Lower lobe of right lung (tissue), 2 donors: ENCODE results near the gene CNTNAP4. TPM values are rescaled to one million over a fixed set of nuclear protein-coding genes. Genes with fewer than 3 reads are reported as not detected.

Experiments
- ATAC-seq, 2 donors: fragments of 200-7000 bp; cut with Tn5 transposase; one replicate each; pipeline ENCODE4 v1.9.1; 2020 to 2022; ENCODE audit warnings: mild to moderate bottlenecking in 2 of 2, moderate library complexity in 2 of 2
- DNase-seq: peaks from one replicate; pipeline ENCODE4 v3.0.0-alpha.2; 2020
- H3K27ac ChIP-seq: fragments of 200-600 bp; one replicate; pipeline ENCODE4 v1.8.0; 2022
- H3K27me3 ChIP-seq: fragments of 200-600 bp; one replicate; pipeline ENCODE4 v1.8.0; 2022; ENCODE audit warnings: low read depth
- H3K36me3 ChIP-seq: fragments of 200-600 bp; one replicate; pipeline ENCODE4 v1.8.0; 2022; ENCODE audit warnings: mild to moderate bottlenecking
- H3K4me1 ChIP-seq: fragments of 200-600 bp; one replicate; pipeline ENCODE4 v1.8.0; 2022
- H3K4me3 ChIP-seq: fragments of 200-600 bp; one replicate; pipeline ENCODE4 v1.8.0; 2022; ENCODE audit warnings: mild to moderate bottlenecking
- H3K9me3 ChIP-seq: fragments of 200-600 bp; one replicate; pipeline ENCODE4 v1.8.0; 2022
- intact Hi-C: fragments of 100-400 bp; cut with DNase I; formaldehyde crosslinking; loops from one replicate; pipeline ENCODE4 v1.11.0; 2022
- total RNA-seq: library from RNA; stranded (reverse); fragmentation: NEBNext Ultra II Directional; extraction: Animal tissue kit (Norgen Biotek cat#: 25700); gene quantifications from one replicate; pipeline ENCODE4 v1.2.1, GENCODE V29; 2021
- TF ChIP-seq, protein P1 (sequence below): fragments of 200-600 bp; IDR thresholded peaks from one replicate; pipeline ENCODE4 v1.8.0; 2022; ENCODE audit warnings: antibody characterized with exemption, mild to moderate bottlenecking
- donor health status: DM: no; HTN: yes; CAD: no; lungs with severe emphysema.

Gene CNTNAP4
- total RNA-seq, 1 donor from 2014 or later, result not detected

DNA sequence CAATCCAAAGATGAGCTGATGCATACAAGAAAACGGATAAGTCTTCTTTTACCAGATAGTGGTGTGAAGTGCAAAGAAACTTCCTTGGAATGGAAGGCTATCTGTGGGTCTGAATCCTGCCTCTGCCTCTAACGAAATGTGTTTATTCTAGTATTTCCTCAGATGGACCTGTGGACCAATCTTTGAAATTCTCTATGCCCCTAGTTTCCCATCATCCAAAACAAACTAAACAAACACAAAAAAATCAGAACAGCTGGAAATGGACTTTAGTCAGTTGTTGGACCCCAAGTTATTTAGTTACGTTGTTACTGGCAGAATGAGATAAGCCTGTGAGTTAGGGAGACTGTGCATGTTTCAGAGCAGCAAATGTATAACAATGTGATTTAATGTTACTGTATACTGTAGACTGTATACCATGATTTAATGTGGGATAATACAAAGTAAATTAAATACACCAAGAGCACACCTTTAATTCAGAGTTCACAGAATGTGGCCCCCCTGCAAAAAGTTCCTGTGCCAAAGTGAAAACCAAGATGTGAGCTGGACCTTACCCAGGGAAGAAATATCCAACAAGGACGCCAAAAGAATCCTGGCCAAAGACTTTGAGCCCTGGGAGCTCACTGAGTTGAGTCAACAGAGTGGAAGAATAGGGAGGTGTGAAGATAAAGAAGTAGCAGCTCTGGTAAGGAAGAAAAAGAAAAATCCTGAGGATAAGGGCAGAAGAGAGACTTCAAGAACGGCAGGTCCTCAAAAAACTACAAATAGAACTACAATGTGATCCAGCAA is 255.2 kb downstream of the CNTNAP4 start:
- no peaks in the 10 kb centered on the region for H3K9me3 ChIP-seq
- no peaks in the 10 kb centered on the region for H3K36me3 ChIP-seq
- H3K4me1 ChIP-seq, result no peaks in the 10 kb centered on the region
- TF ChIP-seq, protein P1, sequence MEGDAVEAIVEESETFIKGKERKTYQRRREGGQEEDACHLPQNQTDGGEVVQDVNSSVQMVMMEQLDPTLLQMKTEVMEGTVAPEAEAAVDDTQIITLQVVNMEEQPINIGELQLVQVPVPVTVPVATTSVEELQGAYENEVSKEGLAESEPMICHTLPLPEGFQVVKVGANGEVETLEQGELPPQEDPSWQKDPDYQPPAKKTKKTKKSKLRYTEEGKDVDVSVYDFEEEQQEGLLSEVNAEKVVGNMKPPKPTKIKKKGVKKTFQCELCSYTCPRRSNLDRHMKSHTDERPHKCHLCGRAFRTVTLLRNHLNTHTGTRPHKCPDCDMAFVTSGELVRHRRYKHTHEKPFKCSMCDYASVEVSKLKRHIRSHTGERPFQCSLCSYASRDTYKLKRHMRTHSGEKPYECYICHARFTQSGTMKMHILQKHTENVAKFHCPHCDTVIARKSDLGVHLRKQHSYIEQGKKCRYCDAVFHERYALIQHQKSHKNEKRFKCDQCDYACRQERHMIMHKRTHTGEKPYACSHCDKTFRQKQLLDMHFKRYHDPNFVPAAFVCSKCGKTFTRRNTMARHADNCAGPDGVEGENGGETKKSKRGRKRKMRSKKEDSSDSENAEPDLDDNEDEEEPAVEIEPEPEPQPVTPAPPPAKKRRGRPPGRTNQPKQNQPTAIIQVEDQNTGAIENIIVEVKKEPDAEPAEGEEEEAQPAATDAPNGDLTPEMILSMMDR, result no peak
- DNase-seq (no peak), ATAC-seq (no peak)
- intact Hi-C loops, result no loop called here
- no peaks in the 10 kb centered on the region for H3K27me3 ChIP-seq
- H3K4me3 ChIP-seq, result no peak overlapping the region
- no peak overlapping the region for H3K27ac ChIP-seq

DNA sequence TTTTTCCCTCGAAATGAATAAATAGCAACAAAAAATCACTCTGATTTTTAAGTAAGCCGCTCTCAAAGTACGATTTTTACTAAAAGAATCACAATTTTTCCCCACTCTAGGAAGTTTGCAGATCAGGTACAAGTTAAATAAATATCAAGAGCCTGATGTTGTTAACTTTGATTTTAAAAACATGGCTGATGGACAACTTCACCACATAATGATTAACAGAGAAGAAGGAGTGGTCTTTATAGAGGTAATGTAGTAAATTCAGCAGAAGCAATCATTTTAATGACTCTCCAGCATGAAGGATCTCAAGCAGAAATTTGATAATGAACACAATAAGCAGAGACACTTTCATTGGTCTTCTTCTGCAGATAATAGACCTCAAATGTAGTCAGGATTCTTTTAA is 262.4 kb downstream of the CNTNAP4 start:
- ATAC-seq, result no peak
- Histone ChIP-seq H3K36me3 (no peaks in the 10 kb centered on the region), H3K27me3 (no peaks in the 10 kb centered on the region), H3K9me3 (no peaks in the 10 kb centered on the region), H3K4me3 (no peak overlapping the region), H3K4me1 (no peaks in the 10 kb centered on the region), H3K27ac (no peak overlapping the region)
- intact Hi-C loops, result no loop called here
- DNase-seq, result no peak
- TF ChIP-seq, protein P1, result no peak

DNA sequence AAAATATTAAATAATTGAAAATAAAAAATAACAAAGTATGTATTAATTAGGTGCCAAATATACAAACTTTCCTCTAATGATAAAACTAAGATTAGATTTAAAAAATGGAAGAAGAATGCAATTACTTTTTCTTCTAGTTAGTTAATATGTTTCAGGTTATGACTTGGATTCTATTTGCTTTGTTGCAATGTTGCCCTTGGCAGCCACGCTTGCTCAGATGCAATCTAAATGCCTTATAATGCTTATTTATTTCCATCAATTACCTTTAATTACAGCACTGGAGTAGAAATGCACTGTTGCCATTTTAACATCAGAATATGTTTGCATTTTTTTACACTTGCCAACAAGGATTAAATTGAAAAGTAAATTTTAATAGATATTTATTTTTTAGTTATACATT is 263.9 kb downstream of the CNTNAP4 start:
- H3K36me3 ChIP-seq, result no peaks in the 10 kb centered on the region
- no peaks in the 10 kb centered on the region for H3K9me3 ChIP-seq
- H3K4me3 ChIP-seq, result no peak overlapping the region
- TF ChIP-seq, protein P1, result no peak
- no peaks in the 10 kb centered on the region for H3K27me3 ChIP-seq
- no peak overlapping the region for H3K27ac ChIP-seq
- no peaks in the 10 kb centered on the region for H3K4me1 ChIP-seq
- intact Hi-C loops, result no loop called here
- DNase-seq, result no peak
- ATAC-seq, result no peak

DNA sequence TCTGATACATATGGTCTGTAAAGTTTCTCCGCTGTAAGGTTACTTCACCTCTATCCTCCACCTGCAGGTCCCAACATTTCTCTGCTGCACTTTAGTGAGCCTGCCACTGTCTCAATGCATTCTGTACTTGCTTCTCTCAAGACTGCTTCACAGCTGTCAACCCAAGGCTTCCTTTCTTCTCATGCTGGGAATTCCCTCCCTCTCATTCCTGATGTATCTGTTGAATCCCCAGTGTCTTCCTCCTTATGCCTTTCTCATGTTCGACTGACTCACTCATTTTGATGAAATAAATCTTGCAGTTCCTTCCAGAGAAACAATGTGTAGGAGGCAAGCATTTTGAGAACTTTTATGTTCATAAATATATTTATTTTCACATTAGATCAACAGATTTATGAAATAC is 288.3 kb downstream of the CNTNAP4 start:
- Histone ChIP-seq H3K4me3 (no peak overlapping the region), H3K36me3 (no peaks in the 10 kb centered on the region), H3K27ac (no peak overlapping the region), H3K4me1 (no peaks in the 10 kb centered on the region), H3K27me3 (no peaks in the 10 kb centered on the region), H3K9me3 (no peaks in the 10 kb centered on the region)
- intact Hi-C loops, result no loop called here
- TF ChIP-seq, protein P1, result no peak
- no peak for ATAC-seq
- DNase-seq, result no peak

DNA sequence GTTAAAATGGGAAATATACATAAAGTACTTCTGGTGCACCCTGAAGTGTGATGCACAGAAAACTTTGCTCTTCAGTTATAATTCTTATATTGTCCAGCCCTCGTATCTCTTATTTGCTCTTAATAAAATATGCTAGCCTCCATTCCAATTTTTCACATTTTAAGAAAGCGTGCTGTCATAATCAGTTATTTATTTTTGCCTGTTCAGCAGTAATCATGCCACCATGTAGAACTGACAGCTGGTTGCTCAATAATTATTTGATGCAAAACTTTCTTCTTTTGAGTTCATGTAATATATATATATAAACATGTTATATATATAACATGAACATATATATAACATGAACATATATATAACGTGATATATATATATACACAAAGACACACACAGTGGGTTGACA is 294.6 kb downstream of the CNTNAP4 start:
- H3K4me3 ChIP-seq, result no peak overlapping the region
- no peaks in the 10 kb centered on the region for H3K27me3 ChIP-seq
- H3K27ac ChIP-seq, result no peak overlapping the region
- no peak for ATAC-seq
- TF ChIP-seq, protein P1, result no peak
- DNase-seq, result no peak
- H3K4me1 ChIP-seq, result no peaks in the 10 kb centered on the region
- H3K9me3 ChIP-seq, result no peaks in the 10 kb centered on the region
- intact Hi-C loops, result no loop called here
- H3K36me3 ChIP-seq, result no peaks in the 10 kb centered on the region
